Measurements from ENCODE around the gene ATXN1. TPM values are rescaled to one million over a fixed set of nuclear protein-coding genes. Genes with fewer than 3 reads are reported as not detected.

ATXN1 gene
- total RNA-seq, 4 donors from 2014 or later: 48.7 to 166 (median 105) TPM

GRCh38 chr6:16374461-16375200 is 386.6 kb downstream of the ATXN1 start:
- H3K9me3 ChIP-seq: no peaks in the 10 kb centered on the region
- WGBS, 2 donors (ENCODE audit: low coverage in 1 of 2): 87 to 100% methylated on average over 2 to 10 of the region's 10 CpGs
- no peaks in the 10 kb centered on the region for H3K27me3 ChIP-seq
- DNase-seq: no peak
- TF ChIP-seq EP300 (IDR thresholded peaks at IDR 0.05; ENCODE audit: low read depth) (no peak), POLR2AphosphoS5 (IDR thresholded peaks at IDR 0.05) (no peak), POLR2A (IDR thresholded peaks at IDR 0.05) (no peak), CTCF (IDR thresholded peaks at IDR 0.05) (no peak)
- H3K36me3 ChIP-seq: no peaks in the 10 kb centered on the region
- intact Hi-C loops (cut with DNase I; ENCODE audit: low total_unique reads) (no loop called here), in situ Hi-C loops (cut with MboI; ENCODE audit: low pct_ligation_motif_present in 1 of 4, low pct_unique_long_range_greater_than_20kb in 1 of 4, low sequenced_read_pairs in 3 of 4) (no loop called here)
- no peak overlapping the region for H3K4me3 ChIP-seq
- no peak overlapping the region for H3K27ac ChIP-seq
- H3K4me1 ChIP-seq: no peaks in the 10 kb centered on the region

GRCh38 chr6:16374016-16374415 is 387.2 kb downstream of the ATXN1 start:
- Histone ChIP-seq H3K27ac (no peak overlapping the region), H3K4me3 (no peak overlapping the region), H3K27me3 (no peaks in the 10 kb centered on the region), H3K4me1 (no peaks in the 10 kb centered on the region), H3K36me3 (no peaks in the 10 kb centered on the region), H3K9me3 (no peaks in the 10 kb centered on the region)
- 69 to 80% methylated on average over 3 of the region's 3 CpGs for WGBS, 2 donors (ENCODE audit: low coverage in 1 of 2)
- intact Hi-C loops (cut with DNase I; ENCODE audit: low total_unique reads) (no loop called here), in situ Hi-C loops (cut with MboI; ENCODE audit: low pct_ligation_motif_present in 1 of 4, low pct_unique_long_range_greater_than_20kb in 1 of 4, low sequenced_read_pairs in 3 of 4) (no loop called here)
- TF ChIP-seq POLR2AphosphoS5 (IDR thresholded peaks at IDR 0.05): no peak
- no peak for DNase-seq

DNA sequence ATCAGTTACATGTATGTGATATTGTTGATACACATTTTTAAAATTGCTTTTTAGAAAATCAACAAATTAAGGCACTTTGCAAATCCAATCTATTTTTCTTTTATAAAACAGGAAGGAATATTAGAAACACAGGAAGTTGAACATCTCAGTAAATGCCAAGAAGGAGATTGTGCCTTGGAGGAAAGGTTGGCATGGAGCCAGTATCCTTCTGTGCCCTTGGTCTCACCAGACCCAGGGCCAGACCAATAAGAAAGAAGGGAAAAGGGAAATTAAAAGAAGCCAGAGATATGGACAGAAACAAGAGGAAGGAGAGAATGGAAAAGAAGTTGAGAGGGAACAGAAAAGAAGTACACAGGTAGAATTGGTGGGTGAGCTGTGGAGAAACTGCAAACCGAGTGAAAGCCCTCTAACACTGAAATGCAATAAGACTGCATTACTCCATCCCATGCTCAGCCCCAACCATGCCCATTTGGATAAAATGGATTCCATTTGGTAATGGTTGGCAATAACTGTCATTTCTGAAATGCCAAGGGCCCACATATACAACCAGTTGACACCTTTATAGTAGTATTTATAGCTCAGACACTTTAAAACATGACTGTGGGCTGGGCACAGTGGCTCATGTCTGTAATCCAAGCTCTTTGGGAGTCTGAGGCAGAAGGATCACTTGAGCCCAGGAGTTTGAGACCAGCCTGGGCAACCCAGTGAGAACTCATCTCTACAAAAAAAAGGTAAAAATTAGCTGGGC is 389.1 kb downstream of the ATXN1 start:
- Histone ChIP-seq H3K9me3 (no peaks in the 10 kb centered on the region), H3K4me3 (no peak overlapping the region), H3K27me3 (no peaks in the 10 kb centered on the region), H3K4me1 (no peaks in the 10 kb centered on the region), H3K36me3 (no peaks in the 10 kb centered on the region), H3K27ac (no peak overlapping the region)
- in situ Hi-C loops (cut with MboI; ENCODE audit: low pct_ligation_motif_present in 1 of 4, low pct_unique_long_range_greater_than_20kb in 1 of 4, low sequenced_read_pairs in 3 of 4): no loop called here
- no peak for DNase-seq
- 97% methylated on average over 1 of the region's 1 CpG; no CpG with 5 or more reads in 1 of the 2 donors for WGBS, 2 donors (ENCODE audit: low coverage in 1 of 2)
- intact Hi-C loops (cut with DNase I; ENCODE audit: low total_unique reads): no loop called here
- no peak for TF ChIP-seq POLR2AphosphoS5 (IDR thresholded peaks at IDR 0.05)

DNA sequence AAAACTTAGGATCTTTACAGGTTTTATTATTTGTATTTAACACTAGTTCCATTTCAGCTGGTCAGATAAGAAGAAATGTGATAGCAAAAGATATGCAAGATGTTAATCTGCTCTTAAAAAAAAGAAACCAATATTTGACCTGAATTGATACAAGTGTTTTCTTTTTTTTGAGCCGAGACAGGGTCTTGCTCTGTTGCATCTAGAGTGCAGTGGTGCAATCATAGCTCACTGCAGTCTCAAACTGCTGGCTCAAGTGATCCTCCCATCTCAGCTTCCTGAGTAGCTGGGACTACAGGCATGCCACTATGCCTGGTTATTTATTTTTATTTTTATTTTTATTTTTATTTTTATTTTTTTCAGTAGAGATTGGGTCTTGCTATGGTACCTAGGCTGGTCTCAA is 389.9 kb downstream of the ATXN1 start:
- Histone ChIP-seq H3K27me3 (no peaks in the 10 kb centered on the region), H3K4me1 (no peaks in the 10 kb centered on the region), H3K4me3 (no peak overlapping the region), H3K9me3 (no peaks in the 10 kb centered on the region), H3K27ac (no peak overlapping the region), H3K36me3 (no peaks in the 10 kb centered on the region)
- no peak for DNase-seq
- TF ChIP-seq POLR2AphosphoS5 (IDR thresholded peaks at IDR 0.05): no peak
- in situ Hi-C loops (cut with MboI; ENCODE audit: low pct_ligation_motif_present in 1 of 4, low pct_unique_long_range_greater_than_20kb in 1 of 4, low sequenced_read_pairs in 3 of 4): no loop called here
- 76 to 86% methylated on average over 1 of the region's 1 CpG for WGBS, 2 donors (ENCODE audit: low coverage in 1 of 2)
- intact Hi-C loops (cut with DNase I; ENCODE audit: low total_unique reads): no loop called here

- intact Hi-C loops (cut with DNase I; ENCODE audit: low total_unique reads): no loop called here
- Histone ChIP-seq H3K27ac (no peak overlapping the region), H3K4me3 (no peak overlapping the region), H3K27me3 (no peaks in the 10 kb centered on the region), H3K4me1 (no peaks in the 10 kb centered on the region), H3K9me3 (no peaks in the 10 kb centered on the region), H3K36me3 (no peaks in the 10 kb centered on the region)
- 72 to 80% methylated on average over 2 of the region's 2 CpGs for WGBS, 2 donors (ENCODE audit: low coverage in 1 of 2)
- TF ChIP-seq EP300 (IDR thresholded peaks at IDR 0.05; ENCODE audit: low read depth): no peak
- TF ChIP-seq CTCF (IDR thresholded peaks at IDR 0.05): no peak
- TF ChIP-seq POLR2AphosphoS5 (IDR thresholded peaks at IDR 0.05): no peak
- TF ChIP-seq POLR2A (IDR thresholded peaks at IDR 0.05): no peak
- DNase-seq: no peak
- in situ Hi-C loops (cut with MboI; ENCODE audit: low pct_ligation_motif_present in 1 of 4, low pct_unique_long_range_greater_than_20kb in 1 of 4, low sequenced_read_pairs in 3 of 4): no loop called here
Measured at GRCh38 chr6:16370943-16371342, 390.3 kb downstream of the ATXN1 start.

All from transverse colon (tissue), 4 donors.